ELR (cell line): ENCODE results near the gene DACH1.
"Not testable (repeated sequence)": the region's sequence is repeated elsewhere in the genome, so short reads cannot be mapped to it uniquely, and the experiment has no call there.

ENCODE experiments used
- DNase-seq: peaks from one replicate; pipeline ENCODE4 v3.0.0-alpha.2; 2015; ENCODE audit warnings: low read depth

The DACH1 gene

DNA sequence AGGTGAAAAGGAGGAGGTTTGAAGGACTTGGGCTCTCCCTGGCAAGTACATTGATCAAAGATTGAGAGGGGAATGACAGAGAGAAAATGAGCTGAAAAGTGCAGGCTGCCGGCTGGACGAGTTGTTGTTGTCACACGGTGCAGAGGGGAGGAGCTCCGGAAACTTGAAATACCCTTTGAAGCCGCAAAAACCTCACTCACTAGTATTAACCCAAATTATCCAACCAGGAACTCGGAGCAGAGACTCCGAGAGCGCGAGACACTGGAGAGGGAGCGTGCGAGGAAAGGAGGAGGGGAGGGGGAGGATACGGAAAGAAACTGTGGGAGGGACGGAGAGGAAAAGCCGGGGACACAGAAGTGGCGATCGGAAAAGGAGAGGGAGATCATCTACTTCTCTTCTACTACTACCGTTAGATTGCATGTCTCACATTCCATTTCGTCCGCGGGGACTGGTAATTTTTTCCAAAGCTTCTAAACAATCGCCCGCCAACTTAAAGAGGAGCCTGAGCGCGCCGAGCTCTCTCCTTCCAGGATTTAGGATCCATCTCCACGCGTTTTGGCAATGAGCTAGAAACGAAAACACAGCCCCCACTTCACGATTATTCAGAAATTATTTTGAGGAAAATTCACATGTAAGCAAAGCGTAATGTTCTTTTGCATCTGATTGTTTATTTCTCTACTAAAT, at the start of gene DACH1:
TSS of gene DACH1 (minus strand) at position 74 of the 684 bp plus-strand sequence.
- peak; percentile 82 for DNase-seq

DNA sequence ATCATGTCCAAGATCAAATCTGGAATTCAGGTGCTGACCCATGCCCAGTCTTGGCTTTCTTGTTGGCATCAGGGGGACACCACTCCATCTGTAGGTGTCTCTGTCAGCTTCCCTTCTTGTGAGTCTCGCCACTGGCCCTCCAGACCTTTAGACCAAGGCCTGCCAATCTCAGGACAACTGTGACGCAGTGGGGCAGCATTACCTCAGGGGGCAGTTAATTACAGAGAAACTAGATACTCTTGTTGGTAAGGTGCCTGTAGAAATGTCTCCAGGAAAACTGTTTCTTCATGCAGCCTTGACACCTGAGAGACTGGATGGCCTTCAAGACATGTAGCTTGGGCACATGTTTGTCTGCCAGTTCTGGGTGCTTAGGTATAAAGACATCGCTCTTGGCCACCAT, 46.7 kb upstream of the DACH1 start:
- DNase-seq = no peak

DNA sequence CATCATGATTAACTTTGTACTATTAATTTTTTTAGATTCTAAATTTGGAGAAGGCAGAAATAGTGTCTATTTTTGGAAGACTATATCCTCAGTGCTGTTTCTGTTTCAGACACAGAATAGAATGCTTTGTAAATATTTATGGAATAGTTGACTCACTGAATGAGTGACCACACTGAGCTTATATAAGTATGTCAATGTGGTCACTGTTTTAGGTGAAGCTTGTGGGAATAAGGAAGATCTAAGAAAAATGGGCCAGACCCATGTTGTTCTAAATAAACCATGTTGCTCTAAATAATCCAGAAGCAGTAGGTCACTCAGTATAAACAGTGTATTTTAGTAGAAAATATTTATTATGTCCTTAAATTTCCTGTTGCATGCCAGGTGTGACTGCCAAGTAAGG, 45.5 kb upstream of the DACH1 start:
- DNase-seq = peak; percentile 20

DNA sequence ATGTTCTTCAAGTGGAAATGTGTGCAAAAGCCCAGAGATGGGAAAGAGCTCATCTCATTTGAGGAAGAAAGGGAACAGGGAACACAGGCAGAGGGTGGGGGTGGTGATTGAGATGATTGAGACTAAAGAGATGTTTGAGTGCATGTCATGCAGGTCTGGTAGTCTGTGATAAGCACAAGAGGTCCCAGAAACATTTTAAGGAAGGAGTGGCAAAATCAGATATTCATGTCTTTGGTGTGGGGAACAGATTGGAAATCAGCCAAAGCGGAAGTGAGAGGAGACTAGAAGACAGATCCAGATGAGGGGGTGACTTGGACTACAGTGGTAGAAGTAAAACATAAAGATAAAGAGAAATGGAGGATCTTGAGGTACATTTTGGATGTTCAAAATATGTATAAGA, 39.4 kb upstream of the DACH1 start:
- no peak for DNase-seq

DNA sequence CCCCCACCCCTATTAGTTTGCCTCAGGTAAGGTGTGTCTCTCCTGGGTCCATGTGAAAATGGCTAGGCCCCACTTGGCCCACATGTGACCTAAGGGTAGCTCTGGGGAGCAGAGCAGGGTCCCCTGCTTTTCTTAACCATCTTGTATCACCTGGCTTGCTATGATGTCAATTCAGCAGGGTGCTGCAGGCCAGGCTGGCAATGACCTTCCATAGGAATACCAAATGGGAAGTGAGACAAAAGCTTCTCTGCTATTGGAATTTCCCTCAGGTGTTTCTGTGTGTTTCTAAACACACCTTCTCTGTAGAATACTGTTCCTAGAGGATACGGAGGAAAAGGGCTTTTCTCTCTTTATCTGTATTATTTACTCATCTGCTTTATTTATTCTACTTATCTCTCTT, 35.7 kb upstream of the DACH1 start:
- no peak for DNase-seq

DNA sequence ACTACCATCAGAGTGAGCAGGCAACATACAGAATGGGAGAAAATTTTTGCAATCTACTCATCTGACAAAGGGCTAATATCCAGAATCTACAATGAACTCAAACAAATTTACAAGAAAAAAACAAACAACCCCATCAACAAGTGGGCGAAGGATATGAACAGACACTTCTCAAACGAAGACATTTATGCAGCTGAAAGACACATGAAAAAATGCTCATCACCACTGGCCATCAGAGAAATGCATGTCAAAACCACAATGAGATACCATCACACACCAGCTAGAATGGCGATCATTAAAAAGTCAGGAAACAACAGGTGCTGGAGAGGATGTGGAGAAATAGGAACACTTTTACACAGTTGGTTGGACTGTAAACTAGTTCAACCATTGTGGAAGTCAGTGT, 26.5 kb upstream of the DACH1 start:
- DNase-seq = not testable (repeated sequence)

DNA sequence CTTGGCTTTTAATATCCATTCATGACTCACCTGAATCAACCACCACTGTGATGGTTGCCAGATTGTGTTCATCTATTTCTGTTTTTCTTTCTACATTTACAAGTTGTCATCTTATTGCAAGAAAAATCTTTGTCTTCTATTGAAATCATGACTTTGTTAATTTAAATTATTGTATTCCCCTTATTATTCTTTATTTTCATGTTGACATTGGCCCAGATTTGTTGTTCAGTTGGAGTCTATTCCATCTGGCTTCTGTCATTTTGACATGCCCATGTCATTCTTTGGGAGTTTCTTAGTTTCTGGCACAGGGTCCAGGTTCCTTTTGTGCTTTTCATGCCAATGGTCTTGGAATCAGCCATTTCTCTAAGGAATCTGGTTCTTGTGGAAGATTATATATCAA, 19.9 kb upstream of the DACH1 start:
- DNase-seq = no peak

DNA sequence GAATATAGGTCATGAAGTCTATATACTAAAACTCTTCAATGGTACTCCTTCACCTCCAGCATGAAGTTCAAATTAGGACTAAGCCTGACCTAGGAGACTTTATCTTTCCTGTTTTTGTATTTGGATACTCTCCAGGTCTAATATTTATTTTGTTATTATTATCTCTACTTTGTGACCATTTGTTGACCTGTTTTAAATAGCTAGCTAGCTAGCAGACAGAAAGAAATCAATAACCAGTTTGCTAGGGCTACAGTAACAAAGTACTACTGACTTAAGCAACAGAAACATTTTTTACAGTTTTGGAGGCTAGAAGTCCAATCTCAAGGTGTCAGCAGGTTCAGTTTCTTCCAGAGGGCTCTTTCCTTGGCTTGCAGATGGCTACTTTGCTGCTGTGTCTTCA, 15.1 kb upstream of the DACH1 start:
- no peak for DNase-seq

DNA sequence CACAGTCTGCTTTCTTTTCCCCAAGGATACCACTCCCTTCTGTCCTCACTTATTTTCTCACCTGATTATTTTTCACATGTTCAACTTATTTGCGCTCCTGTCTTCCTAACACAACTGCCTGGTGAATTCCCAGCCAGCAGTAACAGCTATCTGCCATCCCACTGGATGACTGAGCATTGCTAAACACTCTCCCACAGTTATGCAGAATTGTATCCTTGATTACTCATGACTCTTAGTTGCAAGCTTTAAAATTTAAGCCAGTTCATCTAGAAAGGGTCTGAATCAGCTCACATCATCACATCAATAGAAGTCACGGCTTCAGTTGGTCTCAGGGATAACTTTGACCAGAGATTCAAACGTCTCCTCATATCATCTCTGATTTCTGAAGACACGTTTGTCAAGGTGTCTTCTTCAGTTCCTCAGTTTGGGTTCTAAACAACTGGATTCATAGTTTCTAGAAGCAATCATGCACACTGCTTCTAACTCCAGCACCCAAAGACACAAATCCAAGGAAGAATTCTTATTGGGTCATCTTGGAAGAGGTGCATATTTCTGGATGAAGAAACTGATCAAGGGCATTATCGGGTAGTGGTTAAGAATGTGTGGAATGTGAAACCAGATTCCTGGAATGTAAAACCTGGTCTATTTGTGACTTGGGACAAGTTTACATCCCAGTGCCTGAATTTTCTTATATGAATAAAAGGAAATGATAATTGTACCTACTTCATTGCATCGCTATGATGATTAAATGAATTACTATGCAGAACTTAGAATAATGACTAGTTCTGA, 13.9 kb upstream of the DACH1 start:
- DNase-seq = peak; percentile 75

DNA sequence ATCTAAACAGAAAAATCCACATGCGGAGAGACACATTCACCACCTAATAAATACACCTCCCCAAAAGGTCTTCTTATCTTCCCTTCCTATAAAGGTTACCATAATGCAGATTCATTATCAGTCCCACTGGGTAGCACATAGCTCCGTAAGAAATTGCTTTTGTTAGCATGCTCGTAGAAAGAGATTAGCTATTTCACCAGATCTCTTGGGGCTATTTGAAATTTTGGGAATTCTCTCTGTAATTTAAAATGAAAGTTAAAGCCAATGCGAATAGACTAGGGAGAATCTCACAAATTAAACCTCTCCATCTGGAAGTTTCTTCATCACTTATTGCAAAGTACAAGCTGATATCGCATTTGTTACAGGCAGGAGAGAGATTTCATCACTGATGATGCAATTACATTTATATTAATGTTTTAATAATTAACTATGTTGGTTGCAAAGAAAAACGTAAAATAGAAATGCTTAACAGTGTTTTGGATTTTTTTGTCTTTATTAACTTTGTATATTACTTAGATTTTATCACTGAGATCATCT, 12.9 kb upstream of the DACH1 start:
- DNase-seq = no peak

DNA sequence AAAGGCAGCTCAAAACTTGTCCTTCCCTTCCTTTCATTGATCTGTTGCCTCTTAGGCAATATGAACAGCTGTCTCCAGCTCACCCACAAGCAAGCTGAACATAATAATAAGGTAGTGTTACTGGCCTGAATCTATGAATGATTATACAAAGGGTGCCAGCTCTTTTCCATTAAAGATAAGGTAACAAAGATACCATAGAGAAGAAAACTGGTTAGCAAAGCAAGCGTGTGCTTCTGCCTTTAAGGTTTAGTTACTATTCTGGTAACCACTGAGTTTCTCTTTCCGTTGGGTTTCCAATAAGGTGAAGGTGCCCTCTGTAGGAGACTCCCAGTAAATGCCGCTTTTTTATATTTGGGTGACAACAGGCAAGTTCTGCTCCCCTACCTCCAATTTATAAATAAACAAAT, 12.1 kb upstream of the DACH1 start:
- peak; percentile 58 for DNase-seq

DNA sequence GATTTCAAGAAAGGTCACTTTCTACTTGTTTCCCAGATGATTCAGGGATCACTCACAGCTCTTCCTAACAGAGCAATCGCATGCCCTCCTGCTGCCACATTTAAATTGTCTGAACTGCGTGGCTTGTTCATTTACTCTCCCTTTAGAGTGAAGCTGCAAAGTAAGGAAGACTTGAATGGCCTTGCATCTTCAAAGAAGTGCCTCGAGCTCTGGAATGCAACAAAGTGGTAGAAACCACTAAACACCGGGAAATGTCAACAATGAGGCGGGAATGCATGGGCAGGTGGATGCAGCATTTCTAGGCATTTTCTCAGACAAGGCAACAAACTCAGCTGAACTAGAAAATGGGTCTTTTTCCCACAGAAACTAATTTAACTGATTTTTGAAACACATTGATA, 10.3 kb upstream of the DACH1 start:
- no peak for DNase-seq

DNA sequence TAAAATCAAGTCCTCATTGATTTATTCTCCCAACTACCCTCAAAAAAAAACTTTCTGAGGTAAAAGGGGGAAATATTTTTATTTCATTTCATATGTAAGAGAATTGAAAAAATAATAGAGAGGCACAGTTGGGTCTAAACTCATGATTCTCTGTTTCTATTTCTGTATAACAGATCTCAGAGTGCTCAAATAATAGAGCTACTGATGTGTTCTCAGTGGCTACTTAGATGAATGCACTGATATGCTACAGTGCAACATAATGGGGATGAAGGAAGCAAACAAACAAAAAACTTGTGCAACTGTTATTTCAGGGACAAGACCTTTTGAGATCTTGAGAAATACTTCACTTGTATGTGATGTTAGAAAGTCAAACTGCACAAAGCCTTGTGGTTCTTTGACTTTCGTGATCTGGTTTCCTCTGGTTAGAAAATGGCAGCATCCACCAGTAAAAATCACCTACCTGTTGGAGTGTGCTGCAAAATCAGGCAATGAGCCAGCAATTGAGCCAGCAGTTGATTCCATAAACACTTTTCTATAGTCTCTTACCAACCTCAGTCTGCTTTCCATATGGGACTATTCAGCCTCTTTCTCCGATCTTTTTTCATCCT, 9.7 kb upstream of the DACH1 start:
- DNase-seq = no peak

DNA sequence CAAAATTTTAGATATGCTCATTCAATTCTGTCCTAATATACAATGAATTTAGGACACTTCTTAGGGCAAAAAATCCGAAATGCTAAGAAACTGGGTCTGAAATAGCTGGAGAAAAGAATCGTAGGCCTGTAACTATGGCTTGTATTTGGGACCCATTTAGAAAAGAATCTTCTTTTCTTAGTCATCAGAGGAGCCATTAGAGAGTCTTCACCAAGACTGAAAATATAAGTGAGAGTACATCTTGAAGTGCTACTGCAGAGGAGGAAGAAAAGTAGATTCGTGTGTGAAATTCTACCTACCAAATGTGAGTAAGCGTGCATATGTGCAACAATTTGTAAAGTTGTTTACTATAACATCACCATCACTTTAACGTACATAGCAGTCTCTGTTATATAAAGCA, 8.8 kb upstream of the DACH1 start:
- DNase-seq = no peak

DNA sequence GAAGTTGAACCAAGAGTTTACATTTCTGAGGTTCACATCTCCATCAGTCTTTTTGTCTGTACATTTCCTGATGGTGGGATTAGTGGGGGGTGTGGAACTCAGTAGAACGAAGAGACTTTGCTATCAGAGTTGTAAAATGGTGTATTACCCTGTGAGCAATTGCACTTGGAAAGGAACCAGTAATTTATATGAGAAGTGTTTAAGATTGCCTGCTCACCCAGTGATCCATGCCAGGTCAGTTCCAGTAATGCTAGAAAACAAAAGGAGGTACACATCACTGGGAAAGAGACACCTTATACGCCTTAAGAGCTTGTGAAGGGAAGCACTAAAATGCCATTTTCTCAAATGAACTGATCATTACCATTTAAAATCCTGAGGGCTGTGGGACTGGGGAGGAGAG, 7.5 kb upstream of the DACH1 start:
- DNase-seq = no peak

DNA sequence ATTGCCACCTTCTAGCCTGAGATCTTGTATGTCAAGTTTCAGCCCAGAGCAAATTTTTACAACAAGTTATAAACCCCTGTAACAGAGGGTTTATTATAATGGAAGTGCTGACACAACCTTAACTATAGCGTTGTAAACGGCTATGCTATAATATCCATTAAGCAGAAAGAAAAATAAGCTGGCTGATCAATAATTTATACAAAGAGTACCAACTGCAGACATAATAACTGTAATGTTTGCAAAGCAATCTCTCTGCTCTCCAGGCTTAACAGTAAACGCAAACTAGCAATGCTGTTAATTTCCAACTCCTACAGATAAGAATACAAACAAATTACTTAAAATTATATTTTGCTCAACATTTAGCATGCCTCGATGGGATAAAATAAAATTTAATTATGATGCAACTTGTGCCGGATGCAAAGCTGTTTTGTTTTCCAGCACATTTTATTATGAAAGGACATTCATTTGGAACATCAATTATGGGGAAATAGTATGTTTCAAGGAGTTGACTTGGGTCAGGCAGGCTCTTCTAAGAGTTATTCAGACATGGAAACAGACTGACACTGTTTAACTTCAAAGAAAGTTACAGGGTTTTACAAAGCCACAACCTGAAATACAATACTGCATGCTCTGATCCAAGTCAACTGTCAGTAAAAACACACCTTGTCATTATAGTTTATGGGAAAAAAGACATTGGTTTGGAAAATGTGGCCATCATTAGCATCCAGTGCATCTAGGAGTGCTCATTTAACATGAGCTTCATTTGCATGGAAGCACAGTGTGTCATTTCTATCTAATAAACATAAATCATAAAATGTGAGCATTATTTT, 6.6 kb upstream of the DACH1 start:
- DNase-seq = no peak

DNA sequence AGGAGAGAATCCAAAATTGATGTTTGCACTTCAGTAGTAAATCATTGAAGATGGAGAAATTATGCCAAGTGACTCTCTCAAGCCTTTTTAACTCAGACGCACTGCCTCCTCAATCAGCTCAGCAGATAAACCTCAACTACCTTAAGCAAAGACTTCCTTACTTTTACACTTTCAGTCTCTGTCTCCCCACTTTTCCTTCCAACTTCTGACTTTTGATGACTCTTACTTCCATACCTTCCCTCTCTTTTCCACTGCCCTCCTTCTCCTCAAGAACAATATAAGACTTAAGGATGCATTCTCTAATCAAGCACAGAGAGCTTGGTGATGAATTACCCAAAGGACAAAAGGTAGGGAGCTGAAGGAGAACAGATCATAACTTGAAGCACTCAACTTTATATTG, 4.8 kb upstream of the DACH1 start:
- DNase-seq = no peak

DNA sequence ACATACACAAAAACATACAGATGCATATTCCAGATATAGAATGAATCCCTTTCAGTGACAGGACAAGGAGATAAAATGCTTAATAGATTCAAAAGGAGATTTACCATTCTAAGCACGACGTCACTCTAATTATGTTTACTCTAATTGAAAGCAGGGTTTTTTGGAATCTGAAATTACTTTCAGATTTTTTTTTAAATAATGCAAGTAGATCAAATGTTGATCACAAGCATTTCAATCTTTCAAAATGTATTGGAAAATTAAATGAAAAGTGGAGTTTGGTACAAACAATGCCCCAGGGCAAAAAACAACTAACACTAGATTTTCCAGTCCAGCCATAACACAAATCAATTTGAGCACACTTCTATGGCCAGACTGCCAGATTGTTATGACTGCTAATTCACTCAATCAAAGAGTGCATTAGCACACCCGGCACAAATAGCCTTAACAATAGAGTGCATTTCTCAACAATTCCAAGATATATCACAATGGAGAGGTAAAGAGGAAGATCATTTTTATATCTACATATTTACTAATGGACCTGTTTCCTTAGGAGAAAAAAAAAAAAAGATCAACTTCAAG, 4.3 kb upstream of the DACH1 start:
- no peak for DNase-seq

DNA sequence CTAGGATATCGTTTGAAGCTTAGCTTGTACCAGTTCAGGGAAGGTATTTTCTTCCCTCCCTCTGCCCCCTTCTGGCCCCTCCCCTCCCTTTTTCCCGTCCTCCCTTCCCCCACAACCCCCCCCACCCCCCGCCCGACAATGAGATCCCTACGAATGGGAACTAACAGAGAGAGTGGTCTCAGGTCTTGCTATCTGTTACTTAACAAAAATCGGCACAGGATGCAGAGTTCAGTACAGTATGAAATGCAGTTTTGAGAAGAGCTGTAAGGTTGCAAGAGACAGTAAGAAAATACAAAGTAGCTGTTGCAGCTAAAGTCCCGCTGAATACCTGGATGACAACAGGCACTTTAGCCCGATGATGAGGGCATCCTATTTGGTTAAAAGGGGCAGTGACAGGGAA, 3.1 kb upstream of the DACH1 start:
- DNase-seq = no peak

DNA sequence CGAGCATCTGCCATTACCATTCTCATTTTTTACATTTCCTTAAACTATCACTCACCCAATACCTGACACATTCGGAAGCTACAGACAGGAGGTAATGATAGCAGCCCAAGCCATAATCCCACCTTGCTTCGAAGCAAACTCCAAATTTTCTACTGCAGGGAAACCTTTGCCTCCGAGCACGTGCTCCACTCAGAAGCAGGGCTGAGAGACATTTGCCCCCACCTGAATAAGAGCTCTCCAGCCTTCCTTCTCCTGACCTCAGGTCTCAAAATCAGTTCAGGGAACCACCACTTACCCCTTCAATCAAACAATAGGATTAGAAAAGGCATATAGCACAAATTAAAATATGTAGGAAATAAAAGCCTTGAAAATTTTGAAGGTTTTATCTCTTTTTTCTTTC, 2.3 kb upstream of the DACH1 start:
- DNase-seq = no peak

DNA sequence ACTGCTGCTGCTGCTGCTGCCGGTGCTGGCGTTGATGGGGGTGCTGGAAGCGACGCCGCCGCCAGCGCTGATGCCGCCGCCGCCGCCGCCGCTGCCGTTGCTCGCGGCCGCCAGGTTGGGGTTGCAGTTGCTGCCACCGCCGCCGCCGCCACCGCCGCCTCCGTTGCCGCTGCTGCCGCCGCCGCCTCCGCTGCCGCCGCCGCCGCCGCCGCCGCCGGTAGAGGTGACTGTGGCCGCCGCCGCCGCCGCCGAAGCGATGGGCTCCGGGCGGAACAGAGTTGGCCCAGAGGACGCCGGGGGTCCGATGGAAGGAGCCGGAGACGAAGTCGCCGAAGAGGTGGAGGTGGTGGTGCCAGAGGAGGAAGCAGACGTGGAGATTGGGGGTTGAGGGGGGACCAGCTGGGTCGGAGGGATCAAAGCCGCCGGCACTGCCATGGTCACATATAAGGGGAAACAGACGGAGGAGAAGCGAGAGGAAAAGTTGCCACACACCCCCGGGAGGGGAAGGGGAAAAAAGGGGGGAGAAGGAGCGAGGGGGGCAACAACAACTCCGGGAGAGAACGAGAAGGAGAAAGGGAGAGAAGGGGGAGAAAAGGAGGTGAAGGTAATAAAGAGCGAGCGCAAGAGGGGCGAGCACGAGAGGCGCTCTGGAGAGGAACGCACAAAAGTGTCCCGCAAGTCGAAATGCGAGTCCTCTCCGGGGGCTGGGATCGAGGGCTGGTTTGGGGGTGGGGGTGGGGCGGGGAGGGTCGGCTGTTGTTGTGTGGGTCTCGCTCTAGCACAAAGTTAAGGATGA, 471 bp downstream of the DACH1 start:
- peak; percentile 37 for DNase-seq
